Choroid plexus epithelial cell (primary cell): ENCODE data around the gene POP4.
A peak's percentile ranks its signal among the peaks of the same experiment; 100 is the strongest.
"Not testable (repeated sequence)": the region's sequence is repeated elsewhere in the genome, so short reads cannot be mapped to it uniquely, and the experiment has no call there.

Source experiments
- DNase-seq: peaks from one replicate; pipeline ENCODE4 v3.0.0-alpha.2; 2010; ENCODE audit warnings: low read depth
- H3K4me3 ChIP-seq: 2 replicates; pipeline ENCODE4 v1.5.1; 2011; ENCODE audit warnings: low read depth, mild to moderate bottlenecking, control low read depth, low read length, moderate library complexity
- TF ChIP-seq, protein P1 (sequence below): conservative IDR thresholded peaks from 2 replicates; pipeline ENCODE4 v1.5.1; 2011; ENCODE audit warnings: low read depth, mild to moderate bottlenecking, control low read depth, inconsistent platforms, low read length, moderate library complexity

The POP4 gene

DNA sequence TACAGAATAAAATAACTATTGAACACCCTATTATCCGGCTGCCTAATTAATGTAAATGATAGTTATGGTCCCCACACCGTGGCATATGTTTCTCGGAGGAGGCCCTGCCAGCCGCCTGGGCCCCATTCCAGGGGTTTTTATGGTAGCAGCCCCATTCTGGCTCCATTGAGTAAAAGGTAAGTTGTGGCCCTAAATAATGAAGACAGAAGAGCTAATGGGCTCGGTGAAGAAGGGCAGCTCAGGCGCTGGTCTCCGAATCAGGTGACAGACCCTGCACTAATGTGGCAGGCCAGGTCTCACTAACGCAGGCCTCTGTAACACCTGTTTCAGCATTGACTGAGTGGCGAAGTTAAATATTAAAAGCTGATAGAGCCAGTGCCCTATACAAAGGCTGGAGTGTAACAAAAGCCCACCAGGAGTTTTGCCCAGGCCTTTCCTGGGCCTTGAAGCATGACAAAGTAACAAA, 19.1 kb downstream of the POP4 start:
- TF ChIP-seq, protein P1, sequence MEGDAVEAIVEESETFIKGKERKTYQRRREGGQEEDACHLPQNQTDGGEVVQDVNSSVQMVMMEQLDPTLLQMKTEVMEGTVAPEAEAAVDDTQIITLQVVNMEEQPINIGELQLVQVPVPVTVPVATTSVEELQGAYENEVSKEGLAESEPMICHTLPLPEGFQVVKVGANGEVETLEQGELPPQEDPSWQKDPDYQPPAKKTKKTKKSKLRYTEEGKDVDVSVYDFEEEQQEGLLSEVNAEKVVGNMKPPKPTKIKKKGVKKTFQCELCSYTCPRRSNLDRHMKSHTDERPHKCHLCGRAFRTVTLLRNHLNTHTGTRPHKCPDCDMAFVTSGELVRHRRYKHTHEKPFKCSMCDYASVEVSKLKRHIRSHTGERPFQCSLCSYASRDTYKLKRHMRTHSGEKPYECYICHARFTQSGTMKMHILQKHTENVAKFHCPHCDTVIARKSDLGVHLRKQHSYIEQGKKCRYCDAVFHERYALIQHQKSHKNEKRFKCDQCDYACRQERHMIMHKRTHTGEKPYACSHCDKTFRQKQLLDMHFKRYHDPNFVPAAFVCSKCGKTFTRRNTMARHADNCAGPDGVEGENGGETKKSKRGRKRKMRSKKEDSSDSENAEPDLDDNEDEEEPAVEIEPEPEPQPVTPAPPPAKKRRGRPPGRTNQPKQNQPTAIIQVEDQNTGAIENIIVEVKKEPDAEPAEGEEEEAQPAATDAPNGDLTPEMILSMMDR: no peak
- H3K4me3 ChIP-seq: no peak overlapping the region
- DNase-seq: no peak

DNA sequence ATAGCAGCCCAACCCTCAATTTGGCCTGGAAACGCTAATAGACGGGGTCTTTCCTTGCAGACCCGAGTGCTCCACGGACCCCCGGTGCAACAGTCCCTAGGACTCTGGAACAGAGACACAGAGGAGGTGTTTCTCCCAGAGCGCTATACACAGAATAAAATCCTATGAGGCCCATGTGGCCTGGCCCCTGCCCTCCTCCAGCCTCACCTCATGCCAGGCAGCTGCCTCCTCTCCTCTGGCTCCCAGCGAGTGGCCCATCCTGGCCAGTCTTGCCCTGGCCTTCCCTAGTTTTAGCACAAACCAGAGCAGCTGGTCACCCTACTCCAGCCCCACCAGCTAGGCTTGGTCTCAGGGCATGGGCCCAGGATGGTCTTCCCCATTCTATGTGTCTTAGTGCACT, 20.3 kb downstream of the POP4 start:
- H3K4me3 ChIP-seq: no peak overlapping the region
- no peak for DNase-seq
- TF ChIP-seq, protein P1: no peak

DNA sequence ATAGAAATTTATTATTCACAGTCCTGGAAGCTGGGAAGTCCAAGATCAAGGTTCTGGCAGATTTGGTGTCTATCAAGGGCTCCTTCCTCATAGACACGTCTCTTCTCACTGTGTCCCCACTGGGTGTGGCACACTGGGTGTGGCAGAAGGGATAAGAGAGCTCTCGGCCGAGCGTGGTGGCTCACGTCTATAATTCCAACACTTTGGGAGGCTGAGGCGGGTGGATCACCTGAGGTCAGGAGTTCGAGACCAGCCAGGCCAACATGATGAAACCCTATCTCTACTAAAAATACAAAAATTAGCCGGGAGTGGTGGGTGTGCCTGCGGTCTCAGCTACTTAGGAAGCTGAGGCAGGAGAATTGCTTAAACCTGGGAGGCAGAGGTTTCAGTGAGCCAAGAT, 20.7 kb downstream of the POP4 start:
- not testable (repeated sequence) for DNase-seq, H3K4me3 ChIP-seq

DNA sequence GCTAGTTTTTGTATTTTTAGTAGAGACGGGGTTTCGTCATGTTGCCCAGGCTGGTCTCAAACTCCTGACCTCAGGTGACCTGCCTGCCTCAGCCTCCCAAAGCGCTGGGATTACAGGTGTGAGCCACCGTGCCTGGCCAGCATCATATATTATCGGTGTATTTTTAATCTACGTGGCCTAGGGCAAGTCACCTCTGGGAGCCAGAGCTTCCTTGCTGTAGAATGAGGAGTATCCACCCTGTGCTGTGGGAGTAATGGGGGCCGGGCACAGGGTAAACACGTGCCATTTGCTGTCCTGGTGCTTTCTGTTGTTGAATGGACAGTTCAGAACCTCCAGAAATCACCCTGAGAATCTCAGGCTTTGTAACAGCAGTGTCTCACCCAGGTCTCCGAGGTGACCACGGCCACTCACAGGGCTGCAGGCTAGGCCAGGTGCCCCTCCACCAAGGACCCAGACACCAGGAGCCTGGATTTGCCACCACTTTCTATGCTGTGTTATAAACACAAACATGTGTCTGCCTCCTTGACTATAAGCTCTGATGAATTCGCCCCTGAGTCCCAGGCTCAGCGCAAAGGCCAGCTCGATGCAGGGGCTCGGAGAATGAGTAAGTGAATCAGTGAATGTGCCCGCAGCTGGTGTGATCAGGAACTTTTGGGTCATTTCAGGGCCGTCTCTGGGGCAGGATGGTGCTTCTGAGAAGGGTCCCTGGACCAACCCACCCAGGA, 22.7 kb downstream of the POP4 start:
- TF ChIP-seq, protein P1: no peak
- H3K4me3 ChIP-seq: no peak overlapping the region

DNA sequence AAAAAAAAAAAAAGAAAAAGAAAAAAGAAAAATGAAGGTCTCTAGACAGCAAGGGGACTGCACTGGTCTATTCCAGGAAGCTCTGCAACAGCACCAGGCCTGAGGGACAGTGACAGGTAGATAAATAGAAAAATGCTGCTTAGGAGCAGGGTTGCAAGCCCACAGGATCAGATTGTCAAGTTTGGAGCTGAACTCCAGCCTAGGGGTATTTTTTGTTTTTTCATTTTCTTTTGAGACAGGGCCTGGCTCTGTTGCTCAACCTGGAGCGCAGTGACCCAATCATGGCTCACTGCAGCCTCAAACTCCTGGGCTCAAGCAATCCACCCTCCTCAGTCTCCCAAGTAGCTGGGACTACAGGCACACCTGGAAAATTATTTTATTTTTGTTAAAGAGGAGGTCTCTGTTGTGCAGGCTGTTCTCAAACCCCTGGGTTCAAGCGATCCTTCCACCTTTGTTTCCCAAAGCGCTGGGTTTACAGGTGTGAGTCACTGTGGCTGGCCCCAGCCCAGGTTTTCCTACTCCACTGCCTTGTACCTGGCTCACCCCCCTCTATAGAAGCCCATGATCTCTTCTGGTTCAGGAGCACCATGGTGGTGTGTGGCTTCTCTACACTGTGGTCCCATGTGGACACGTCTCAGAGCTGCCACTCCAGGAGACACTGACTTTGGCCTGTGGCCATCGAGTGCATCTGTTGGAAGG, 23.9 kb downstream of the POP4 start:
- H3K4me3 ChIP-seq: no peak overlapping the region
- no peak for DNase-seq
- TF ChIP-seq, protein P1: no peak

More for the DNA sequence above, 22.7 kb downstream of the POP4 start:
- no peak for DNase-seq

DNA sequence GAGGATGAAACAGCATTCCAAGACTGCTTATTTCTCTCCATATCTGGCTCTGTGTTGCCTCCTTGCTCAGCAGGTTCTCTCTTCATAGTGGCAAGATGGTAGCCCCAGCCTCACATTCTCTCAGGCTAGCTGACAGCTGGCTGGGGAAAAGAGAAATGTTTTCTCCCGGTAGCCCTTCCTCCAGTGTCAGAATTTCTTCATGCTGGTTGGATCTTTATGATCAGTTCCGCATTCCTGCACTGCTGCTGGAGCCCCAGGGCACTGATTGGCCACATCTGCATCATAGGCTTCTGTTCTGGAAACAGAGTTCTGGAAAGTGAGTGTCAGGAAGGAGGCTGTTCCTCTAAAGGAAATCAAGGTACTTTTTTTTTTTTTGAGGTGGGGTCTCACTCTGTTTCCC, 24.6 kb downstream of the POP4 start:
- H3K4me3 ChIP-seq: no peak overlapping the region
- TF ChIP-seq, protein P1: no peak

DNA sequence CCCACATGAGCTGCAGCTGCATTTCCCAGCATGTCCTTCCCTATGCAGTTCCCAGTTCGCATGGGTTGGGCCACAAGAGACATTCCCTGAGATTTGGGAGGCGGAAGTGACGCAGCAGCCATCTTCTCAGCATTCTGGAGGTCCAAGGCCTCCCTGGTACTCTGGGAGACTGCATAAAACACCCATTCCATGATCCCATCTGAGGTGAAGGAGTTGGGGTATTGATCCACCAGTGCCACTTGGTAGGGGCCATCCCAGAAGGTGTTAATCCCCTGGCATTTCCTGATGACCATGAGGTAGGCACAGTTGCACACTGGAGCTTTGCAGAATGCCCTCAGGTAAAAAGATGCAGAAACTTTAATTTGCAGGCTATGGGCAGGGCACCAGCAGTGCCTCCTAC, 25.4 kb downstream of the POP4 start:
- no peak overlapping the region for H3K4me3 ChIP-seq
- TF ChIP-seq, protein P1: no peak
- no peak for DNase-seq

More for the DNA sequence above, 24.6 kb downstream of the POP4 start:
- peak; percentile 52 for DNase-seq
